Measurements from ENCODE around the gene SLC9A3.
"Not testable (repeated sequence)": the region's sequence is repeated elsewhere in the genome, so short reads cannot be mapped to it uniquely, and the experiment has no call there.

SLC9A3 gene

GRCh38 chr5:474232-474839 is 49.9 kb downstream of the SLC9A3 start:
- not testable (repeated sequence) for DNase-seq

- peak; percentile 43 for DNase-seq
These were observed 50.6 kb downstream of the SLC9A3 start for GRCh38 chr5:473551-474192.

GRCh38 chr5:472656-473550 is 51.3 kb downstream of the SLC9A3 start:
- peak; percentile 99 for DNase-seq

GRCh38 chr5:472076-472655 is 52.1 kb downstream of the SLC9A3 start:
- no peak for DNase-seq

GRCh38 chr5:471750-472058 is 52.5 kb downstream of the SLC9A3 start:
- DNase-seq = no peak

- no peak for DNase-seq
These were observed 53.1 kb downstream of the SLC9A3 start for GRCh38 chr5:470961-471749.

- DNase-seq = no peak
These were observed 54.3 kb downstream of the SLC9A3 start for GRCh38 chr5:469752-470483.

- DNase-seq = no peak
These were observed 55.8 kb downstream of the SLC9A3 start for GRCh38 chr5:468401-468800.

GRCh38 chr5:466661-467310 is 57.5 kb downstream of the SLC9A3 start:
- no peak for DNase-seq

- DNase-seq = no peak
These were observed 58.5 kb downstream of the SLC9A3 start for GRCh38 chr5:465591-466403.

GRCh38 chr5:464843-465590 is 59.2 kb downstream of the SLC9A3 start:
- DNase-seq = no peak

- no peak for DNase-seq
These were observed 59.8 kb downstream of the SLC9A3 start for GRCh38 chr5:464446-464842.

- DNase-seq = no peak
These were observed 60.3 kb downstream of the SLC9A3 start for GRCh38 chr5:463952-464351.

GRCh38 chr5:463301-463700 is 60.9 kb downstream of the SLC9A3 start:
- DNase-seq = no peak

- DNase-seq = no peak
These were observed 62.2 kb downstream of the SLC9A3 start for GRCh38 chr5:462051-462481.

GRCh38 chr5:460273-460625 is 64.0 kb downstream of the SLC9A3 start:
- DNase-seq = no peak

GRCh38 chr5:459562-460272 is 64.5 kb downstream of the SLC9A3 start:
- no peak for DNase-seq

- DNase-seq = no peak
These were observed 65.5 kb downstream of the SLC9A3 start for GRCh38 chr5:458547-459353.

All from NCI-H2171 (cell line).